GM19455 (cell line): Measurements from ENCODE around the gene RASD1.

ENCODE experiments used
- ATAC-seq: cut with Tn5 transposase; IDR thresholded peaks from one replicate; pipeline ENCODE4 v1.9.1; 2021; ENCODE audit not compliant: unreplicated experiment

The RASD1 gene

GRCh38 chr17:17527534-17527933 is 31.3 kb upstream of the RASD1 start:
- ATAC-seq: no peak

- ATAC-seq: no peak
Observed at GRCh38 chr17:17526369-17526768, 30.2 kb upstream of the RASD1 start.

GRCh38 chr17:17525956-17526355 is 29.8 kb upstream of the RASD1 start:
- ATAC-seq: no peak

- ATAC-seq: no peak
Observed at GRCh38 chr17:17525311-17525710, 29.1 kb upstream of the RASD1 start.

- no peak for ATAC-seq
Observed at GRCh38 chr17:17523731-17524490, 27.7 kb upstream of the RASD1 start.

GRCh38 chr17:17523001-17523730 is 27.0 kb upstream of the RASD1 start:
- no peak for ATAC-seq

- no peak for ATAC-seq
Observed at GRCh38 chr17:17520599-17521232, 24.5 kb upstream of the RASD1 start.

- ATAC-seq: no peak
Observed at GRCh38 chr17:17519886-17520285, 23.7 kb upstream of the RASD1 start.

GRCh38 chr17:17518951-17519350 is 22.8 kb upstream of the RASD1 start:
- no peak for ATAC-seq

GRCh38 chr17:17518014-17518413 is 21.8 kb upstream of the RASD1 start:
- ATAC-seq: no peak

GRCh38 chr17:17516941-17517720 is 20.9 kb upstream of the RASD1 start:
- no peak for ATAC-seq

GRCh38 chr17:17515934-17516930 is 20.0 kb upstream of the RASD1 start:
- no peak for ATAC-seq

GRCh38 chr17:17514993-17515933 is 19.1 kb upstream of the RASD1 start:
- ATAC-seq: no peak

GRCh38 chr17:17514361-17514992 is 18.3 kb upstream of the RASD1 start:
- ATAC-seq: no peak

GRCh38 chr17:17513626-17514025 is 17.4 kb upstream of the RASD1 start:
- ATAC-seq: no peak

GRCh38 chr17:17512866-17513265 is 16.7 kb upstream of the RASD1 start:
- no peak for ATAC-seq

- ATAC-seq: no peak
Observed at GRCh38 chr17:17511881-17512858, 16.0 kb upstream of the RASD1 start.
